HCT116 (cell line): ENCODE measurements around the gene FOXP1. TPM values are rescaled to one million over a fixed set of nuclear protein-coding genes. Genes with fewer than 3 reads are reported as not detected.

Experiments used
- ATAC-seq: fragments of 200-7000 bp; cut with Tn5 transposase; 2 replicates; pipeline ENCODE4 v1.9.1; 2020; ENCODE audit warnings: mild to moderate bottlenecking, moderate library complexity
- BruUV-seq: library from RNA; stranded (reverse); fragments of 400-500 nt; replicated peaks from 2 replicates; lab custom pipeline; 2021; lab: Mats Ljungman, UMichigan
- CTCF ChIA-PET: fragments of 300-600 bp; sonication (Branson Sonifier 250); formaldehyde crosslinking; loops from one replicate; lab custom pipeline; 2021; ENCODE audit warnings: antibody characterized with exemption; lab: Charles Lee
- POLR2A ChIA-PET: fragments of 300-600, 350-600 bp; sonication (Branson Sonifier 250); formaldehyde crosslinking; loops from one replicate; lab custom pipeline; 2021; ENCODE audit warnings: antibody characterized with exemption; lab: Charles Lee
- RAD21 ChIA-PET, 2 experiments: fragments of 300-600 bp; sonication (Branson Sonifier 250); formaldehyde crosslinking; loops; one replicate each; lab custom pipeline; 2023; ENCODE audit warnings: low total read pairs in 2 of 2; ENCODE audit not compliant: uncharacterized antibody in 2 of 2, unreplicated experiment in 2 of 2, low non-redundant PET in 1 of 2; lab: Charles Lee
- DNase-seq: peaks from one replicate; pipeline ENCODE4 v3.0.0-alpha.2; 2010; ENCODE audit warnings: low read depth, low spot score
- H2AFZ ChIP-seq: fragments of 200-600 bp; shearing (Covaris generic), sonication (generic); 2 replicates; pipeline ENCODE4 v1.6.1; 2017; ENCODE audit warnings: low read depth, mixed run types, mixed read lengths, antibody characterized with exemption, low read length; ENCODE audit not compliant: poor library complexity, severe bottlenecking
- H3K27ac ChIP-seq: 2 replicates; pipeline ENCODE4 v1.5.1; 2012; ENCODE audit warnings: low read depth, low read length
- H3K27me3 ChIP-seq: fragments of 200-600 bp; sonication (generic); 2 replicates; pipeline ENCODE4 v1.6.1; 2016; ENCODE audit warnings: mixed run types, low read length, mixed read lengths; ENCODE audit not compliant: insufficient read depth
- H3K36me3 ChIP-seq, 2 experiments: fragments of 200-500 bp in 1 of 2; fragments of 200-600 bp in 1 of 2; sonication (Bioruptor generic) in 1 of 2; sonication (generic) in 1 of 2; 2 replicates each; pipeline versions ENCODE4 v1.5.1 to v1.6.1; 2014 to 2016; ENCODE audit warnings: low read length in 2 of 2, inconsistent platforms in 1 of 2, mixed read lengths in 1 of 2, mixed run types in 1 of 2; ENCODE audit not compliant: insufficient read depth in 2 of 2, control insufficient read depth in 1 of 2
- H3K4me1 ChIP-seq, 2 experiments: fragments of 200-600 bp in 1 of 2; sonication (generic) in 1 of 2; 2 replicates each; pipeline versions ENCODE4 v1.5.1 to v1.6.1; 2012 to 2017; ENCODE audit warnings: low read length in 2 of 2, inconsistent platforms in 1 of 2, mild to moderate bottlenecking in 1 of 2, mixed read lengths in 1 of 2, mixed run types in 1 of 2, moderate library complexity in 1 of 2; ENCODE audit not compliant: insufficient read depth in 2 of 2, control insufficient read depth in 1 of 2
- H3K4me2 ChIP-seq: fragments of 200-600 bp; sonication (generic); 2 replicates; pipeline ENCODE4 v1.6.1; 2017; ENCODE audit warnings: mixed run types, low read length, mixed read lengths
- H3K4me3 ChIP-seq, 2 experiments: fragments of 200-600 bp in 1 of 2; sonication (generic) in 1 of 2; replicated peaks in 1 of 2; 2 replicates each; pipeline ENCODE4 v1.5.1; 2011 to 2016; ENCODE audit warnings: low read length in 2 of 2, control low read depth in 1 of 2, low read depth in 1 of 2, mild to moderate bottlenecking in 1 of 2, mixed read lengths in 1 of 2, mixed run types in 1 of 2
- H3K79me2 ChIP-seq: fragments of 200-600 bp; sonication (generic); 2 replicates; pipeline ENCODE4 v1.6.1; 2017; ENCODE audit warnings: mild to moderate bottlenecking, mixed run types, low read length, moderate library complexity, mixed read lengths; ENCODE audit not compliant: insufficient read depth
- H3K9ac ChIP-seq: fragments of 200-600 bp; sonication (generic); 2 replicates; pipeline ENCODE4 v1.6.1; 2016; ENCODE audit warnings: low read length, mixed read lengths
- H3K9me2 ChIP-seq: fragments of 200-600 bp; sonication (generic), shearing (Covaris generic); 2 replicates; pipeline ENCODE4 v1.6.1; 2017; ENCODE audit warnings: mixed run types, mild to moderate bottlenecking, moderate library complexity; ENCODE audit not compliant: insufficient read depth
- H3K9me3 ChIP-seq, 2 experiments: fragments of 200-500 bp in 1 of 2; fragments of 200-600 bp in 1 of 2; sonication (Bioruptor generic) in 1 of 2; sonication (generic) in 1 of 2; 2 replicates each; pipeline ENCODE4 v1.6.1; 2014 to 2017; ENCODE audit warnings: low read length in 2 of 2, mixed read lengths in 2 of 2, inconsistent platforms in 1 of 2, low read depth in 1 of 2, mild to moderate bottlenecking in 1 of 2, mixed run types in 1 of 2, moderate library complexity in 1 of 2; ENCODE audit not compliant: control insufficient read depth in 1 of 2, insufficient read depth in 1 of 2
- H4K20me1 ChIP-seq: fragments of 200-600 bp; sonication (generic), shearing (Covaris generic); 2 replicates; pipeline ENCODE4 v1.6.1; 2017; ENCODE audit warnings: mixed run types, mild to moderate bottlenecking, moderate library complexity; ENCODE audit not compliant: insufficient read depth
- ATF3 ChIP-seq: IDR thresholded peaks from 2 replicates; pipeline ENCODE4 v1.6.1; 2012
- ELF1 ChIP-seq: IDR thresholded peaks from 2 replicates; pipeline ENCODE4 v1.6.1; 2012; ENCODE audit warnings: low read depth, borderline replicate concordance
- EZH2phosphoT487 ChIP-seq: fragments of 200-600 bp; IDR thresholded peaks from 2 replicates; pipeline ENCODE4 v1.6.1; 2018; ENCODE audit warnings: antibody characterized with exemption, borderline replicate concordance
- FOSL1 ChIP-seq: IDR thresholded peaks from 2 replicates; pipeline ENCODE4 v1.6.1; 2012; ENCODE audit warnings: low read depth
- MAX ChIP-seq: IDR thresholded peaks from 2 replicates; pipeline ENCODE4 v1.6.1; 2012
- POLR2A ChIP-seq: IDR thresholded peaks from 2 replicates; pipeline ENCODE4 v1.7.0; 2011; ENCODE audit warnings: borderline replicate concordance; ENCODE audit not compliant: insufficient read depth, insufficient read length; ENCODE audit errors: extremely low read depth
- RAD21 ChIP-seq: IDR thresholded peaks from 2 replicates; pipeline ENCODE4 v1.6.1; 2012; ENCODE audit warnings: low read depth, mild to moderate bottlenecking
- REST ChIP-seq: IDR thresholded peaks from 2 replicates; pipeline ENCODE4 v1.6.1; 2012; ENCODE audit warnings: low read depth
- SP1 ChIP-seq: IDR thresholded peaks from 2 replicates; pipeline ENCODE4 v1.6.1; 2012; ENCODE audit warnings: low read depth
- SRF ChIP-seq: IDR thresholded peaks from 2 replicates; pipeline ENCODE4 v1.6.1; 2012; ENCODE audit warnings: low read depth
- YY1 ChIP-seq: IDR thresholded peaks from 2 replicates; pipeline ENCODE4 v1.6.1; 2011; ENCODE audit warnings: low read length, low read depth, moderate library complexity, mild to moderate bottlenecking; ENCODE audit not compliant: insufficient replicate concordance; ENCODE audit errors: extremely low read depth
- ZBTB33 ChIP-seq: IDR thresholded peaks from 2 replicates; pipeline ENCODE4 v1.6.1; 2011; ENCODE audit warnings: mild to moderate bottlenecking, low read length, moderate library complexity; ENCODE audit not compliant: insufficient replicate concordance; ENCODE audit errors: extremely low read depth
- intact Hi-C: fragments of 100-400 bp; cut with micrococcal nuclease; formaldehyde crosslinking; loops from 2 replicates; pipeline ENCODE4 v1.10.0; 2022
- total RNA-seq: library from RNA; stranded (reverse); gene quantifications from one replicate; pipeline ENCODE4 v1.2.1, GENCODE V29; 2021; ENCODE audit not compliant: unreplicated experiment

FOXP1 gene
- total RNA-seq, 1 experiment from 2014 or later: 11.4 TPM

GRCh38 chr3:71258526-71258925 lies 325.0 kb downstream of the FOXP1 start (continued):
- TF ChIP-seq EZH2phosphoT487 (no peak), YY1 (no peak), ZBTB33 (no peak), POLR2A (no peak), ATF3 (no peak)
- TF ChIP-seq, all 23 proteins: peak for 0

GRCh38 chr3:71258116-71258515 lies 325.4 kb downstream of the FOXP1 start:
- no TSS peak for BruUV-seq
- H3K27me3 ChIP-seq: no peaks in the 10 kb centered on the region
- H3K4me2 ChIP-seq: no peak overlapping the region
- H3K79me2 ChIP-seq: no peaks in the 10 kb centered on the region
- DNase-seq (no peak), ATAC-seq (no peak)
- ChIA-PET RAD21 (no interaction called here), CTCF (no interaction called here), POLR2A (no interaction called here)
- intact Hi-C loops: no loop called here
- no peak overlapping the region for H3K4me3 ChIP-seq
- H3K27ac ChIP-seq: no peak overlapping the region
- H3K36me3 ChIP-seq: no peaks in the 10 kb centered on the region
- no peaks in the 10 kb centered on the region for H4K20me1 ChIP-seq
- no peak overlapping the region for H3K9ac ChIP-seq
- H2AFZ ChIP-seq: no peak overlapping the region
- no peaks in the 10 kb centered on the region for H3K9me2 ChIP-seq
- H3K9me3 ChIP-seq: no peaks in the 10 kb centered on the region
- no peak for TF ChIP-seq SP1
- H3K4me1 ChIP-seq: no peaks in the 10 kb centered on the region

GRCh38 chr3:71255498-71255897 lies 328.0 kb downstream of the FOXP1 start:
- H4K20me1 ChIP-seq: no peaks in the 10 kb centered on the region
- no peak overlapping the region for H3K9ac ChIP-seq
- no peaks in the 10 kb centered on the region for H3K9me3 ChIP-seq
- intact Hi-C loops: no loop called here
- no peak for DNase-seq
- ChIA-PET RAD21 (no interaction called here), CTCF (no interaction called here), POLR2A (no interaction called here)
- H3K4me1 ChIP-seq: no peaks in the 10 kb centered on the region
- no TSS peak for BruUV-seq
- ATAC-seq: no peak
- no peak overlapping the region for H3K27ac ChIP-seq
- no peaks in the 10 kb centered on the region for H3K9me2 ChIP-seq
- no peaks in the 10 kb centered on the region for H3K27me3 ChIP-seq
- no peaks in the 10 kb centered on the region for H3K36me3 ChIP-seq
- H3K4me2 ChIP-seq: no peak overlapping the region
- no peaks in the 10 kb centered on the region for H3K79me2 ChIP-seq
- H2AFZ ChIP-seq: no peak overlapping the region
- H3K4me3 ChIP-seq: no peak overlapping the region
- no peak for TF ChIP-seq FOSL1
- no peak for TF ChIP-seq REST
- no peak for TF ChIP-seq MAX
- TF ChIP-seq ELF1: no peak
- no peak for TF ChIP-seq SRF
- TF ChIP-seq RAD21: no peak
